ENCODE measurements around the gene HAVCR1.

Gene HAVCR1

GRCh38 chr5:156984064-156984463 is 74.9 kb downstream of the HAVCR1 start:
- no peak for DNase-seq

- no peak for DNase-seq
Observed at GRCh38 chr5:156981481-156981880, 77.4 kb downstream of the HAVCR1 start.

Measured in T1000 (cell line).